Fibroblast of lung (primary cell): Measurements from ENCODE around the gene ATRIP. TPM values are rescaled to one million over a fixed set of nuclear protein-coding genes. Genes with fewer than 3 reads are reported as not detected.

Source experiments
- DNase-seq, 2 donors: peaks; one replicate each; pipeline versions ENCODE4 v3.0.0 to v3.0.0-alpha.2; 2010; ENCODE audit warnings: low read depth in 2 of 2
- H2AFZ ChIP-seq: 2 replicates; pipeline ENCODE4 v1.5.1; 2012; ENCODE audit warnings: low read length, control low read depth, inconsistent platforms
- H3K27ac ChIP-seq: 2 replicates; pipeline ENCODE4 v1.5.1; 2011; ENCODE audit warnings: low read length, control low read depth; ENCODE audit not compliant: insufficient read depth
- H3K27me3 ChIP-seq: 2 replicates; pipeline ENCODE4 v1.5.1; 2011; ENCODE audit warnings: mild to moderate bottlenecking, low read length; ENCODE audit not compliant: control insufficient read depth, insufficient read depth
- H3K36me3 ChIP-seq: 2 replicates; pipeline ENCODE4 v1.5.1; 2011; ENCODE audit warnings: low read length; ENCODE audit not compliant: control insufficient read depth, insufficient read depth
- H3K4me1 ChIP-seq: 2 replicates; pipeline ENCODE4 v1.5.1; 2011; ENCODE audit warnings: low read length; ENCODE audit not compliant: control insufficient read depth, insufficient read depth; ENCODE audit errors: extremely low read depth
- H3K4me2 ChIP-seq: 2 replicates; pipeline ENCODE4 v1.5.1; 2011; ENCODE audit warnings: low read length, control low read depth; ENCODE audit not compliant: insufficient read depth; ENCODE audit errors: extremely low read depth
- H3K4me3 ChIP-seq, 4 experiments: fragments of 200-600 bp in 1 of 4; sonication (generic) in 1 of 4; replicated peaks in 1 of 4; 2 replicates each; pipeline ENCODE4 v1.5.1; 2011 to 2016; ENCODE audit warnings: low read length in 4 of 4, low read depth in 3 of 4, mild to moderate bottlenecking in 3 of 4, control low read depth in 2 of 4, inconsistent platforms in 1 of 4, mixed read lengths in 1 of 4; ENCODE audit not compliant: insufficient read depth in 1 of 4; ENCODE audit errors: control extremely low read depth in 1 of 4
- H3K79me2 ChIP-seq: 2 replicates; pipeline ENCODE4 v1.5.1; 2012; ENCODE audit warnings: mild to moderate bottlenecking, low read length, inconsistent platforms; ENCODE audit not compliant: control insufficient read depth, insufficient read depth
- H3K9ac ChIP-seq: 2 replicates; pipeline ENCODE4 v1.5.1; 2011; ENCODE audit warnings: mild to moderate bottlenecking, low read length, control low read depth; ENCODE audit not compliant: insufficient read depth
- H3K9me3 ChIP-seq: 2 replicates; pipeline ENCODE4 v1.5.1; 2012; ENCODE audit warnings: low read depth, low read length; ENCODE audit not compliant: control insufficient read depth, insufficient read depth
- H4K20me1 ChIP-seq: 2 replicates; pipeline ENCODE4 v1.5.1; 2011; ENCODE audit warnings: low read length; ENCODE audit not compliant: control insufficient read depth, insufficient read depth; ENCODE audit errors: extremely low read depth
- EZH2 ChIP-seq: IDR thresholded peaks from 2 replicates; pipeline ENCODE4 v1.5.1; 2012; ENCODE audit warnings: low read length, control low read depth, mild to moderate bottlenecking; ENCODE audit errors: missing control alignments
- polyA plus RNA-seq, 2 donors: library from polyadenylated mRNA; depleted of rRNA in 1 of 2; stranded (reverse) in 1 of 2; unstranded in 1 of 2; fragments of >200 nt; gene quantifications; 2 replicates each; pipeline ENCODE4 v1.2.1, GENCODE V29; 2011 to 2012; ENCODE audit warnings: missing spikeins in 1 of 2
- total RNA-seq: library from RNA; depleted of rRNA; stranded (reverse); fragments of >200 nt; gene quantifications from 2 replicates; pipeline ENCODE4 v1.2.1, GENCODE V29; 2014
- TF ChIP-seq, protein P1 (sequence below), 2 donors: IDR thresholded peaks in 1 of 2; conservative IDR thresholded peaks in 1 of 2; 1 replicate in 1 of 2; 2 replicates in 1 of 2; pipeline ENCODE4 v1.5.1; 2011 to 2012; ENCODE audit warnings: low read length in 2 of 2, control low read depth in 1 of 2, inconsistent platforms in 1 of 2, low read depth in 1 of 2, mild to moderate bottlenecking in 1 of 2

ATRIP gene
- total and polyA plus RNA-seq, 2 donors (not counting 1 experiment from before 2014, with no cell fraction given), result 3.0 to 5.0 TPM

DNA sequence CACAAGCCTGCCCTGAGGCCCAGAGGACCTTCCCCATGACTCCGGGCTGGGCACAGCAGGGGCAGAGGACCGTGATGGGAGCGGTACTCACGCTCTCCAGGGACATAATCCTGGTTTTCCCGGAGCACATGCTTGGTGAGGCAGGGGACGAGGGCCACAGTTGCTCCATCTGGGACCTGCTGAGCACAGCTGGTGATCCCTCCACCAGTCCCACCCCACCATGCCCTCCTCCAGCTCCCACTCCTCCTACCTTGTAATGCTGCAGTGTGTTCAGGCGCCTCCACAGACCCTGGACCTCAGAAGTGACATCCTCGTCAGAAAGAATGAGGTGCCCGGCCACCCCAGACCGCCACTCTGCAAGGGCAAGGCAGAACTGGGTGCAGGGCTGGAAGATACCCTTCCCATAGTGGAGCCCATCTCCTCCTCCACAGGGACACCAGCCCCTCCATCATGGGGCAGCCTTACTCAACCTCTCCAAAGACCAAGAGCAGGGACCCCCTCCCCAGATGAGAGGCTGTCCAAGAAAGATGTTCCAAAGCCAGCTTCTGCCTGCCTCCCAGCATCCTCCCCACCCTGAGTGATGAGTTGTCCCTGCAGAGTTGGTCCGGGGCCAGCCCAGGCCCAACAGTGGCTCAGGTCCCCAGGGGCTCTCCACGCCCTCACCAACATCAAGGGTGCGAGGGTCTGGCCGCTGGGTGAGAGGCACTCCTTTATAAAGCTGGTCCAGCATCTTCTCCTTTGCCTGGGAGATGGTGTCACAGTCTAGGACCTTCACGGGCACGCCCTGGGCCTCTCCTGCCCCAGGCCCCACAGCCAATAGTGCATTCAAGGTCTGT is 36.1 kb upstream of the ATRIP start:
- H3K79me2 ChIP-seq, result no peaks in the 10 kb centered on the region
- DNase-seq, result no peak
- no peaks in the 10 kb centered on the region for H3K27me3 ChIP-seq
- no peak overlapping the region for H3K27ac ChIP-seq
- no peaks in the 10 kb centered on the region for H4K20me1 ChIP-seq
- H3K4me2 ChIP-seq, result no peak overlapping the region
- TF ChIP-seq, protein P1, sequence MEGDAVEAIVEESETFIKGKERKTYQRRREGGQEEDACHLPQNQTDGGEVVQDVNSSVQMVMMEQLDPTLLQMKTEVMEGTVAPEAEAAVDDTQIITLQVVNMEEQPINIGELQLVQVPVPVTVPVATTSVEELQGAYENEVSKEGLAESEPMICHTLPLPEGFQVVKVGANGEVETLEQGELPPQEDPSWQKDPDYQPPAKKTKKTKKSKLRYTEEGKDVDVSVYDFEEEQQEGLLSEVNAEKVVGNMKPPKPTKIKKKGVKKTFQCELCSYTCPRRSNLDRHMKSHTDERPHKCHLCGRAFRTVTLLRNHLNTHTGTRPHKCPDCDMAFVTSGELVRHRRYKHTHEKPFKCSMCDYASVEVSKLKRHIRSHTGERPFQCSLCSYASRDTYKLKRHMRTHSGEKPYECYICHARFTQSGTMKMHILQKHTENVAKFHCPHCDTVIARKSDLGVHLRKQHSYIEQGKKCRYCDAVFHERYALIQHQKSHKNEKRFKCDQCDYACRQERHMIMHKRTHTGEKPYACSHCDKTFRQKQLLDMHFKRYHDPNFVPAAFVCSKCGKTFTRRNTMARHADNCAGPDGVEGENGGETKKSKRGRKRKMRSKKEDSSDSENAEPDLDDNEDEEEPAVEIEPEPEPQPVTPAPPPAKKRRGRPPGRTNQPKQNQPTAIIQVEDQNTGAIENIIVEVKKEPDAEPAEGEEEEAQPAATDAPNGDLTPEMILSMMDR (conservative IDR thresholded peaks at IDR 0.05 in 1 of 2, IDR thresholded peaks at IDR 0.05 in 1 of 2; ENCODE audit: low read depth in 1 of 2, low read length in 2 of 2), result no peak
- no peak for TF ChIP-seq EZH2
- no peak overlapping the region for H3K4me3 ChIP-seq
- peaks cover 14% of the 10 kb centered on the region for H3K36me3 ChIP-seq
- no peaks in the 10 kb centered on the region for H3K9me3 ChIP-seq
- H3K4me1 ChIP-seq, result no peaks in the 10 kb centered on the region
- H2AFZ ChIP-seq, result no peak overlapping the region
- H3K9ac ChIP-seq, result no peak overlapping the region

DNA sequence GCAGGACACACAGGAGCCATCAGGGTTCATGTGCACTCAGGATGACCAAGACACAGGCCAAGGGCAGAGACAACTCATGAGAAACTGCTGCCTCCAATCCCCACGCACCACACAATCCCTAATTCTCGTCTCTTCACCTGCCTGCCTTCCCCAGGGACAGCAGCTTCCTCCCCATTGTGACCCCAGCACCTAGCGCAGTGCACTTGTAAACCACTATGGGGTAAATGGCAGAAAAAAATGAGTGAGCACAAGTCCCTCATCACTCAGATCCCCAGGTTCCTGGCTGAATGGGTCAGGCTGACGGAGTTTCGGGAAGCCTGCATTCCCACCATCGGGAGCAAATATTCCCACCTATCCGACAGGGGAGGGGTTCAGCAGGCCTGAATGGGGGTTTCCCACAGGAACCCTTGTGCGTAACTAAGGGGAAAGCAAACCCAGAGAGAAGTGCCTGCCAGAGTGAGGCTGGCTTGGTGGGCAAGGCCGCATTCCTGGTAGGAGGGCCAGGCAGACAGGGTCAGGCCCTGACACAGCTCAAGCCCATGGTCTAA is 35.4 kb upstream of the ATRIP start:
- H3K36me3 ChIP-seq, result peaks cover 17% of the 10 kb centered on the region
- no peaks in the 10 kb centered on the region for H3K9me3 ChIP-seq
- no peaks in the 10 kb centered on the region for H3K4me1 ChIP-seq
- no peak overlapping the region for H3K9ac ChIP-seq
- TF ChIP-seq, protein P1 (conservative IDR thresholded peaks at IDR 0.05 in 1 of 2, IDR thresholded peaks at IDR 0.05 in 1 of 2; ENCODE audit: low read depth in 1 of 2, low read length in 2 of 2), result no peak
- no peak for TF ChIP-seq EZH2
- no peak for DNase-seq
- no peak overlapping the region for H2AFZ ChIP-seq
- no peaks in the 10 kb centered on the region for H4K20me1 ChIP-seq
- H3K27me3 ChIP-seq, result no peaks in the 10 kb centered on the region
- no peak overlapping the region for H3K4me2 ChIP-seq
- no peaks in the 10 kb centered on the region for H3K79me2 ChIP-seq
- H3K4me3 ChIP-seq, result no peak overlapping the region
- no peak overlapping the region for H3K27ac ChIP-seq

DNA sequence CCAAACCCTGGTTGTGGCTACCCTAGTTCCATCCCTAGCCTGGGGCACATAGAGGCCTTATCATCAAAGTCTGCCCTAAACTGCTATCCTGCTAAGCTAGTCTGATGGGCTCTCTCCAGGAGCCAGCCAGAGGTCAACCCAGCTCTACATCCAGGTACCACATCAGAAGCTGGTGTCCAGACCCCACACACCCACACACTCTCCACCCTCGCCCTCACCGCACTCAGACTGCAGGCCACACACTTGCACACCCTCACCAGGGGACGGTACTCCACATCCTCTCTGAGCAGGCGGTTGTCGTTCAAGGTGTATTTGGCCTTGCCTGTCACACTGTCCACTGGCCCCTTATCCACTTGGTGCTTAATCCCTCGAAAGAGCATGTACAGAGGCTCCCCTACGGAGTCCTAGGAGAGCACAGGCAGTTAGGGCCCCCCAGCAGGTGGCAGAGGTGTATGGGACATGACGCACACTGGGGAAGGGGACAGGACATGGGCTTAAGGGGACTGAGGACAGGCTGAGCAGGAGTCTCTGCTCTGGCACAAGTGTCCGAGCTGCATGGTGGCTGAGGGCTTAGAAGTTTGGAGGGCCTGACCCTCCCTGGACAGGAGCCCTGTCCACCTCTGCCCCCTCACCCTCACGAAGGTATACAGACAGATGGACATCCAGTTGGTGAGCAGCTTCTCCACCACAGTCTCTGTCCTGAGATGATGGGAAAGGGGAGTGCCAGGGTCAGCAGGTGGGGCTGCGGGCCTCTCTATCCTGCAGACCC is 34.7 kb upstream of the ATRIP start:
- no peak for DNase-seq
- H3K9me3 ChIP-seq, result no peaks in the 10 kb centered on the region
- TF ChIP-seq EZH2, result no peak
- TF ChIP-seq, protein P1 (conservative IDR thresholded peaks at IDR 0.05 in 1 of 2, IDR thresholded peaks at IDR 0.05 in 1 of 2; ENCODE audit: low read depth in 1 of 2, low read length in 2 of 2), result no peak
- H3K4me1 ChIP-seq, result no peaks in the 10 kb centered on the region
- H3K36me3 ChIP-seq, result peaks cover 17% of the 10 kb centered on the region
- no peak overlapping the region for H3K4me3 ChIP-seq
- no peaks in the 10 kb centered on the region for H4K20me1 ChIP-seq
- H3K27me3 ChIP-seq, result no peaks in the 10 kb centered on the region
- no peak overlapping the region for H2AFZ ChIP-seq
- no peaks in the 10 kb centered on the region for H3K79me2 ChIP-seq
- no peak overlapping the region for H3K9ac ChIP-seq
- no peak overlapping the region for H3K4me2 ChIP-seq
- H3K27ac ChIP-seq, result no peak overlapping the region
